Chondrocyte (in vitro differentiated cells): ENCODE measurements around the gene LEKR1. TPM values are rescaled to one million over a fixed set of nuclear protein-coding genes. Genes with fewer than 3 reads are reported as not detected.
A peak's percentile ranks its signal among the peaks of the same experiment; 100 is the strongest.

Source experiments
- DNase-seq: peaks from one replicate; pipeline ENCODE4 v3.0.0; 2021; ENCODE audit warnings: mixed read lengths, low spot score
- H3K27ac Mint-ChIP-seq: one replicate; pipeline ENCODE4 v1.8.0; 2021; ENCODE audit warnings: mild to moderate bottlenecking, moderate library complexity, mixed read lengths; ENCODE audit not compliant: unreplicated experiment
- H3K27me3 Mint-ChIP-seq: 2 replicates; pipeline ENCODE4 v1.8.0; 2021; ENCODE audit warnings: low read depth, mixed read lengths
- H3K36me3 Mint-ChIP-seq: 2 replicates; pipeline ENCODE4 v1.8.0; 2021; ENCODE audit warnings: low read depth, mixed read lengths
- H3K4me1 Mint-ChIP-seq: 2 replicates; pipeline ENCODE4 v1.8.0; 2021; ENCODE audit warnings: low read depth, mild to moderate bottlenecking, mixed read lengths
- H3K4me3 Mint-ChIP-seq: one replicate; pipeline ENCODE4 v1.8.0; 2021; ENCODE audit warnings: mild to moderate bottlenecking, moderate library complexity, mixed read lengths; ENCODE audit not compliant: unreplicated experiment
- H3K9me3 Mint-ChIP-seq: 2 replicates; pipeline ENCODE4 v1.8.0; 2021; ENCODE audit warnings: low read depth, mixed read lengths
- CTCF ChIP-seq: fragments of 200-600 bp; sonication (generic); IDR thresholded peaks from 2 replicates; pipeline ENCODE4 v1.5.0; 2021; ENCODE audit warnings: antibody characterized with exemption, mild to moderate bottlenecking, moderate library complexity
- total RNA-seq: library from RNA; stranded (reverse); gene quantifications from 3 replicates; pipeline ENCODE4 v1.2.1, GENCODE V29; 2021

Gene LEKR1
- total RNA-seq, 1 donor from 2014 or later: 0.45 TPM

- peaks cover 18% of the 10 kb centered on the region for H3K4me1 Mint-ChIP-seq
- no peak overlapping the region for H3K27ac Mint-ChIP-seq
- no peak for TF ChIP-seq CTCF
- H3K27me3 Mint-ChIP-seq: no peaks in the 10 kb centered on the region
- no peak overlapping the region for H3K4me3 Mint-ChIP-seq
- peaks cover 1% of the 10 kb centered on the region for H3K36me3 Mint-ChIP-seq
- H3K9me3 Mint-ChIP-seq: peaks cover 8% of the 10 kb centered on the region
- no peak for DNase-seq
Observed at GRCh38 chr3:156806698-156807097, 19.5 kb upstream of the LEKR1 start.

GRCh38 chr3:156808025-156808424 lies 18.1 kb upstream of the LEKR1 start:
- no peak for TF ChIP-seq CTCF

GRCh38 chr3:156811089-156811862 lies 14.9 kb upstream of the LEKR1 start:
- H3K36me3 Mint-ChIP-seq: peaks cover 1% of the 10 kb centered on the region
- no peak for DNase-seq
- H3K27ac Mint-ChIP-seq: peak overlapping the region; percentile 47
- H3K27me3 Mint-ChIP-seq: no peaks in the 10 kb centered on the region
- H3K4me3 Mint-ChIP-seq: no peak overlapping the region
- peaks cover 47% of the 10 kb centered on the region for H3K4me1 Mint-ChIP-seq
- no peaks in the 10 kb centered on the region for H3K9me3 Mint-ChIP-seq
- no peak for TF ChIP-seq CTCF

More at GRCh38 chr3:156808025-156808424, 18.1 kb upstream of the LEKR1 start:
- Mint-ChIP-seq H3K4me1 (peaks cover 31% of the 10 kb centered on the region), H3K27me3 (no peaks in the 10 kb centered on the region), H3K9me3 (peaks cover 8% of the 10 kb centered on the region), H3K4me3 (no peak overlapping the region), H3K27ac (no peak overlapping the region), H3K36me3 (peaks cover 1% of the 10 kb centered on the region)
- no peak for DNase-seq

GRCh38 chr3:156812521-156813335 lies 13.4 kb upstream of the LEKR1 start:
- TF ChIP-seq CTCF: no peak
- no peak for DNase-seq
- Mint-ChIP-seq H3K36me3 (peaks cover 1% of the 10 kb centered on the region), H3K9me3 (no peaks in the 10 kb centered on the region), H3K4me1 (peaks cover 49% of the 10 kb centered on the region), H3K4me3 (no peak overlapping the region), H3K27ac (no peak overlapping the region), H3K27me3 (no peaks in the 10 kb centered on the region)

- Mint-ChIP-seq H3K4me1 (peaks cover 60% of the 10 kb centered on the region), H3K27me3 (no peaks in the 10 kb centered on the region), H3K27ac (no peak overlapping the region), H3K9me3 (no peaks in the 10 kb centered on the region), H3K4me3 (no peak overlapping the region), H3K36me3 (peaks cover 1% of the 10 kb centered on the region)
- DNase-seq: no peak
- no peak for TF ChIP-seq CTCF
Observed at GRCh38 chr3:156814295-156814694, 11.9 kb upstream of the LEKR1 start.
